ENCODE measurements around the gene DDAH1.

Gene DDAH1

GRCh38 chr1:85467929-85468540 is 3.1 kb upstream of the DDAH1 start:
- no peaks in the 10 kb centered on the region for H3K27me3 ChIP-seq (ENCODE audit: control insufficient read depth in 1 of 2, insufficient read depth in 2 of 2, low read length in 2 of 2)
- H3K4me3 ChIP-seq (ENCODE audit: low read depth in 1 of 2, low read length in 2 of 2): no peak overlapping the region
- H3K36me3 ChIP-seq (ENCODE audit: insufficient read depth, low read length): no peaks in the 10 kb centered on the region
- H3K27ac ChIP-seq (ENCODE audit: low read depth, low read length): no peak overlapping the region
- no peak overlapping the region for H3K9ac ChIP-seq (ENCODE audit: low read length)
- no peaks in the 10 kb centered on the region for H3K9me3 ChIP-seq (ENCODE audit: low read length)
- peaks cover 19% of the 10 kb centered on the region for H3K4me1 ChIP-seq (ENCODE audit: insufficient read depth, low read length)

GRCh38 chr1:85467036-85467435 is 2.1 kb upstream of the DDAH1 start:
- Histone ChIP-seq H3K27me3 (ENCODE audit: control insufficient read depth in 1 of 2, insufficient read depth in 2 of 2, low read length in 2 of 2) (no peaks in the 10 kb centered on the region), H3K9me3 (ENCODE audit: low read length) (no peaks in the 10 kb centered on the region), H3K4me3 (ENCODE audit: low read depth in 1 of 2, low read length in 2 of 2) (no peak overlapping the region), H3K9ac (ENCODE audit: low read length) (no peak overlapping the region), H3K27ac (ENCODE audit: low read depth, low read length) (no peak overlapping the region), H3K36me3 (ENCODE audit: insufficient read depth, low read length) (no peaks in the 10 kb centered on the region), H3K4me1 (ENCODE audit: insufficient read depth, low read length) (peaks cover 23% of the 10 kb centered on the region)

- H3K27me3 ChIP-seq (ENCODE audit: control insufficient read depth in 1 of 2, insufficient read depth in 2 of 2, low read length in 2 of 2): no peaks in the 10 kb centered on the region
- peak overlapping the region in 1 of 2 donors; percentile 79 for H3K4me3 ChIP-seq (ENCODE audit: low read depth in 1 of 2, low read length in 2 of 2)
- no peaks in the 10 kb centered on the region for H3K36me3 ChIP-seq (ENCODE audit: insufficient read depth, low read length)
- H3K4me1 ChIP-seq (ENCODE audit: insufficient read depth, low read length): peaks cover 30% of the 10 kb centered on the region
- no peaks in the 10 kb centered on the region for H3K9me3 ChIP-seq (ENCODE audit: low read length)
- no peak overlapping the region for H3K27ac ChIP-seq (ENCODE audit: low read depth, low read length)
- H3K9ac ChIP-seq (ENCODE audit: low read length): no peak overlapping the region
Observed at GRCh38 chr1:85465786-85466134, 801 bp upstream of the DDAH1 start.

- H3K9ac ChIP-seq (ENCODE audit: low read length): peak overlapping the region; percentile 61
- H3K9me3 ChIP-seq (ENCODE audit: low read length): no peaks in the 10 kb centered on the region
- H3K27me3 ChIP-seq (ENCODE audit: control insufficient read depth in 1 of 2, insufficient read depth in 2 of 2, low read length in 2 of 2): no peaks in the 10 kb centered on the region
- peaks cover 39% of the 10 kb centered on the region for H3K4me1 ChIP-seq (ENCODE audit: insufficient read depth, low read length)
- H3K27ac ChIP-seq (ENCODE audit: low read depth, low read length): peak overlapping the region; percentile 64
- H3K4me3 ChIP-seq (ENCODE audit: low read depth in 1 of 2, low read length in 2 of 2): peak overlapping the region; percentile 67 to 79
- H3K36me3 ChIP-seq (ENCODE audit: insufficient read depth, low read length): no peaks in the 10 kb centered on the region
Observed at GRCh38 chr1:85464497-85465098, 361 bp downstream of the DDAH1 start.

GRCh38 chr1:85463731-85464496 is 1.0 kb downstream of the DDAH1 start:
- H3K27me3 ChIP-seq (ENCODE audit: control insufficient read depth in 1 of 2, insufficient read depth in 2 of 2, low read length in 2 of 2): no peaks in the 10 kb centered on the region
- peak overlapping the region; percentile 67 to 79 for H3K4me3 ChIP-seq (ENCODE audit: low read depth in 1 of 2, low read length in 2 of 2)
- no peaks in the 10 kb centered on the region for H3K36me3 ChIP-seq (ENCODE audit: insufficient read depth, low read length)
- H3K27ac ChIP-seq (ENCODE audit: low read depth, low read length): peak overlapping the region; percentile 64
- H3K9ac ChIP-seq (ENCODE audit: low read length): peak overlapping the region; percentile 61
- H3K9me3 ChIP-seq (ENCODE audit: low read length): no peaks in the 10 kb centered on the region
- peaks cover 45% of the 10 kb centered on the region for H3K4me1 ChIP-seq (ENCODE audit: insufficient read depth, low read length)

GRCh38 chr1:85462931-85463649 is 1.9 kb downstream of the DDAH1 start:
- H3K9ac ChIP-seq (ENCODE audit: low read length): no peak overlapping the region
- no peaks in the 10 kb centered on the region for H3K36me3 ChIP-seq (ENCODE audit: insufficient read depth, low read length)
- no peaks in the 10 kb centered on the region for H3K27me3 ChIP-seq (ENCODE audit: control insufficient read depth in 1 of 2, insufficient read depth in 2 of 2, low read length in 2 of 2)
- H3K4me1 ChIP-seq (ENCODE audit: insufficient read depth, low read length): peaks cover 52% of the 10 kb centered on the region
- no peak overlapping the region for H3K27ac ChIP-seq (ENCODE audit: low read depth, low read length)
- no peak overlapping the region for H3K4me3 ChIP-seq (ENCODE audit: low read depth in 1 of 2, low read length in 2 of 2)
- no peaks in the 10 kb centered on the region for H3K9me3 ChIP-seq (ENCODE audit: low read length)

GRCh38 chr1:85461216-85461918 is 3.6 kb downstream of the DDAH1 start:
- Histone ChIP-seq H3K4me3 (ENCODE audit: low read depth in 1 of 2, low read length in 2 of 2) (no peak overlapping the region), H3K27me3 (ENCODE audit: control insufficient read depth in 1 of 2, insufficient read depth in 2 of 2, low read length in 2 of 2) (no peaks in the 10 kb centered on the region), H3K4me1 (ENCODE audit: insufficient read depth, low read length) (peaks cover 52% of the 10 kb centered on the region), H3K9me3 (ENCODE audit: low read length) (no peaks in the 10 kb centered on the region), H3K27ac (ENCODE audit: low read depth, low read length) (no peak overlapping the region), H3K9ac (ENCODE audit: low read length) (no peak overlapping the region), H3K36me3 (ENCODE audit: insufficient read depth, low read length) (no peaks in the 10 kb centered on the region)

GRCh38 chr1:85460555-85461088 is 4.3 kb downstream of the DDAH1 start:
- Histone ChIP-seq H3K4me3 (ENCODE audit: low read depth in 1 of 2, low read length in 2 of 2) (no peak overlapping the region), H3K4me1 (ENCODE audit: insufficient read depth, low read length) (peaks cover 49% of the 10 kb centered on the region)

GRCh38 chr1:85459290-85459689 is 5.7 kb downstream of the DDAH1 start:
- Histone ChIP-seq H3K27me3 (ENCODE audit: control insufficient read depth in 1 of 2, insufficient read depth in 2 of 2, low read length in 2 of 2) (no peaks in the 10 kb centered on the region), H3K9me3 (ENCODE audit: low read length) (no peaks in the 10 kb centered on the region), H3K36me3 (ENCODE audit: insufficient read depth, low read length) (no peaks in the 10 kb centered on the region), H3K9ac (ENCODE audit: low read length) (no peak overlapping the region), H3K27ac (ENCODE audit: low read depth, low read length) (no peak overlapping the region), H3K4me3 (ENCODE audit: low read depth in 1 of 2, low read length in 2 of 2) (no peak overlapping the region), H3K4me1 (ENCODE audit: insufficient read depth, low read length) (peaks cover 45% of the 10 kb centered on the region)

More at GRCh38 chr1:85460555-85461088, 4.3 kb downstream of the DDAH1 start:
- Histone ChIP-seq H3K9me3 (ENCODE audit: low read length) (no peaks in the 10 kb centered on the region), H3K36me3 (ENCODE audit: insufficient read depth, low read length) (no peaks in the 10 kb centered on the region), H3K9ac (ENCODE audit: low read length) (no peak overlapping the region), H3K27ac (ENCODE audit: low read depth, low read length) (no peak overlapping the region), H3K27me3 (ENCODE audit: control insufficient read depth in 1 of 2, insufficient read depth in 2 of 2, low read length in 2 of 2) (no peaks in the 10 kb centered on the region)

- H3K4me3 ChIP-seq (ENCODE audit: low read depth in 1 of 2, low read length in 2 of 2): no peak overlapping the region
- H3K9me3 ChIP-seq (ENCODE audit: low read length): no peaks in the 10 kb centered on the region
- no peaks in the 10 kb centered on the region for H3K36me3 ChIP-seq (ENCODE audit: insufficient read depth, low read length)
- H3K27me3 ChIP-seq (ENCODE audit: control insufficient read depth in 1 of 2, insufficient read depth in 2 of 2, low read length in 2 of 2): no peaks in the 10 kb centered on the region
- no peak overlapping the region for H3K9ac ChIP-seq (ENCODE audit: low read length)
- H3K4me1 ChIP-seq (ENCODE audit: insufficient read depth, low read length): peaks cover 29% of the 10 kb centered on the region
- H3K27ac ChIP-seq (ENCODE audit: low read depth, low read length): peak overlapping the region; percentile 33
Observed at GRCh38 chr1:85454214-85454613, 10.7 kb downstream of the DDAH1 start.

Data from muscle layer of colon (tissue), 2 donors.